H1 (cell line): ENCODE measurements around the gene TUBGCP6. TPM values are rescaled to one million over a fixed set of nuclear protein-coding genes. Genes with fewer than 3 reads are reported as not detected.

Experiments
- CTCF ChIA-PET: fragments of 300-600 bp; sonication (Branson Sonifier 250); formaldehyde crosslinking; loops from one replicate; lab custom pipeline; 2021; ENCODE audit not compliant: partially characterized antibody; lab: Charles Lee
- POLR2A ChIA-PET: fragments of 300-600 bp; sonication (Branson Sonifier 250); formaldehyde crosslinking; loops from one replicate; lab custom pipeline; 2021; ENCODE audit warnings: inconsistent platforms; ENCODE audit not compliant: partially characterized antibody; lab: Charles Lee
- DNase-seq, 2 experiments: peaks; one replicate each; pipeline versions ENCODE4 v3.0.0 to v3.0.0-alpha.2; 2010 to 2022; ENCODE audit warnings: low spot score in 2 of 2, low read depth in 1 of 2, mixed read lengths in 1 of 2
- FAIRE-seq: peaks from 2 replicates; lab custom pipeline; 2011; peaks lifted over from hg19 to GRCh38; lab: Jason Lieb, UNC
- H2AFZ ChIP-seq: 2 replicates; pipeline ENCODE4 v1.8.1; 2012; ENCODE audit warnings: low read length, inconsistent platforms
- H2AK5ac ChIP-seq: 2 replicates; pipeline ENCODE4 v1.6.1; 2013; ENCODE audit warnings: low read depth, low read length
- H2BK120ac ChIP-seq: replicated peaks from 2 replicates; pipeline ENCODE3; 2013; ENCODE audit warnings: low read depth, low read length, inconsistent platforms
- H2BK12ac ChIP-seq: 2 replicates; pipeline ENCODE4 v1.6.1; 2013; ENCODE audit warnings: low read depth, low read length
- H2BK15ac ChIP-seq: 2 replicates; pipeline ENCODE4 v1.6.1; 2013; ENCODE audit warnings: low read length
- H2BK20ac ChIP-seq: 2 replicates; pipeline ENCODE4 v1.6.1; 2013; ENCODE audit warnings: low read length
- H2BK5ac ChIP-seq: 2 replicates; pipeline ENCODE4 v1.6.1; 2013; ENCODE audit warnings: low read depth, low read length
- H3K14ac ChIP-seq: 2 replicates; pipeline ENCODE4 v1.6.1; 2013; ENCODE audit warnings: inconsistent platforms; ENCODE audit not compliant: insufficient read length
- H3K18ac ChIP-seq: 2 replicates; pipeline ENCODE4 v1.6.1; 2013; ENCODE audit warnings: low read length; ENCODE audit errors: extremely low read depth
- H3K23ac ChIP-seq: 2 replicates; pipeline ENCODE4 v1.6.1; 2013; ENCODE audit warnings: inconsistent platforms; ENCODE audit not compliant: insufficient read length
- H3K23me2 ChIP-seq: 2 replicates; pipeline ENCODE4 v1.6.1; 2013; ENCODE audit warnings: low read depth, low read length
- H3K27ac ChIP-seq: 2 replicates; pipeline ENCODE4 v1.6.1; 2011; ENCODE audit warnings: low read depth, low read length, inconsistent platforms
- H3K27me3 ChIP-seq, 4 experiments: replicated peaks in 1 of 4; 1 replicate in 1 of 4; 2 replicates in 3 of 4; pipeline versions ENCODE4 v1.6.1 to v1.8.1; 2011 to 2013; ENCODE audit warnings: low read length in 3 of 4, mild to moderate bottlenecking in 3 of 4, inconsistent platforms in 2 of 4, mixed read lengths in 2 of 4, moderate library complexity in 1 of 4; ENCODE audit not compliant: control insufficient read depth in 3 of 4, insufficient read depth in 3 of 4; ENCODE audit errors: extremely low read depth in 1 of 4
- H3K36me3 ChIP-seq, 4 experiments: 2 replicates each; pipeline versions ENCODE4 v1.6.1 to v1.8.1; 2011 to 2013; ENCODE audit warnings: mild to moderate bottlenecking in 4 of 4, low read length in 3 of 4, moderate library complexity in 2 of 4, control low read depth in 1 of 4, inconsistent platforms in 1 of 4; ENCODE audit not compliant: insufficient read depth in 4 of 4, control insufficient read depth in 2 of 4
- H3K4ac ChIP-seq: replicated peaks from 2 replicates; pipeline ENCODE3; 2013; ENCODE audit warnings: low read length, low read depth, mixed read lengths, inconsistent platforms; ENCODE audit not compliant: insufficient read length
- H3K4me1 ChIP-seq, 4 experiments: replicated peaks in 1 of 4; 1 replicate in 1 of 4; 2 replicates in 3 of 4; pipeline versions ENCODE4 v1.6.1 to v1.8.1; 2011 to 2013; ENCODE audit warnings: low read length in 3 of 4, inconsistent platforms in 2 of 4, mixed read lengths in 1 of 4; ENCODE audit not compliant: insufficient read depth in 4 of 4, control insufficient read depth in 3 of 4
- H3K4me2 ChIP-seq, 2 experiments: 2 replicates each; pipeline versions ENCODE4 v1.6.1 to v1.8.1; 2011 to 2013; ENCODE audit warnings: low read depth in 2 of 2, low read length in 2 of 2, control low read depth in 1 of 2, inconsistent platforms in 1 of 2, mild to moderate bottlenecking in 1 of 2; ENCODE audit not compliant: insufficient read depth in 1 of 2
- H3K4me3 ChIP-seq, 4 experiments: fragments of 200-600, 300-600 bp in 1 of 4; sonication (generic), shearing (Covaris generic), sonication (Bioruptor Twin) in 1 of 4; 2 replicates each; pipeline versions ENCODE4 v1.5.1 to v1.8.1; 2011 to 2016; ENCODE audit warnings: low read length in 4 of 4, low read depth in 3 of 4, control low read depth in 2 of 4, inconsistent platforms in 2 of 4, mild to moderate bottlenecking in 2 of 4, mixed read lengths in 1 of 4, moderate library complexity in 1 of 4; ENCODE audit not compliant: insufficient read depth in 2 of 4; ENCODE audit errors: extremely low read depth in 1 of 4
- H3K56ac ChIP-seq: replicated peaks from 2 replicates; pipeline ENCODE3; 2013; ENCODE audit warnings: low read depth, mild to moderate bottlenecking, mixed read lengths, low read length, inconsistent platforms; ENCODE audit not compliant: insufficient read length
- H3K79me1 ChIP-seq: 2 replicates; pipeline ENCODE4 v1.6.1; 2013; ENCODE audit warnings: low read depth, low read length, control low read depth
- H3K79me2 ChIP-seq, 2 experiments: 2 replicates each; pipeline versions ENCODE4 v1.6.1 to v1.8.1; 2012 to 2013; ENCODE audit warnings: low read length in 2 of 2, mild to moderate bottlenecking in 2 of 2, inconsistent platforms in 1 of 2; ENCODE audit not compliant: insufficient read depth in 2 of 2, control insufficient read depth in 1 of 2
- H3K9ac ChIP-seq, 4 experiments: replicated peaks in 1 of 4; 1 replicate in 1 of 4; 2 replicates in 3 of 4; pipeline versions ENCODE4 v1.6.1 to v1.8.1; 2011 to 2013; ENCODE audit warnings: low read depth in 3 of 4, low read length in 3 of 4, control low read depth in 2 of 4, mild to moderate bottlenecking in 2 of 4, moderate library complexity in 2 of 4, inconsistent platforms in 1 of 4; ENCODE audit errors: extremely low read depth in 1 of 4
- H3K9me3 ChIP-seq, 2 experiments: 2 replicates each; pipeline versions ENCODE4 v1.6.1 to v1.8.1; 2012 to 2013; ENCODE audit warnings: mild to moderate bottlenecking in 2 of 2, moderate library complexity in 2 of 2, control low read depth in 1 of 2, inconsistent platforms in 1 of 2, low read depth in 1 of 2, low read length in 1 of 2, mixed read lengths in 1 of 2; ENCODE audit not compliant: insufficient read depth in 2 of 2
- H4K20me1 ChIP-seq, 2 experiments: replicated peaks in 1 of 2; 2 replicates each; pipeline versions ENCODE3 to v1.8.1; 2011 to 2013; ENCODE audit warnings: inconsistent platforms in 2 of 2, low read length in 2 of 2, mild to moderate bottlenecking in 1 of 2; ENCODE audit not compliant: insufficient read depth in 2 of 2, control insufficient read depth in 1 of 2
- H4K5ac ChIP-seq: 2 replicates; pipeline ENCODE4 v1.6.1; 2013; ENCODE audit warnings: low read length, low read depth, mixed read lengths, inconsistent platforms; ENCODE audit not compliant: insufficient read length
- H4K8ac ChIP-seq: 2 replicates; pipeline ENCODE4 v1.8.0; 2013; ENCODE audit warnings: mild to moderate bottlenecking, moderate library complexity, low read length, inconsistent platforms; ENCODE audit not compliant: insufficient read depth; ENCODE audit errors: extremely low read depth
- H4K91ac ChIP-seq: replicated peaks from 2 replicates; pipeline ENCODE3; 2013; ENCODE audit warnings: low read length, mixed read lengths, inconsistent platforms; ENCODE audit not compliant: insufficient read length
- PHF8 ChIP-seq: fragments of 200-600 bp; sonication (generic); conservative IDR thresholded peaks from 2 replicates; pipeline ENCODE4 v1.7.1; 2012; ENCODE audit warnings: low read depth, mild to moderate bottlenecking, inconsistent platforms, low read length, moderate library complexity
- ZNF274 ChIP-seq: IDR thresholded peaks from 2 replicates; pipeline ENCODE4 v1.7.0; 2012; ENCODE audit warnings: low read length, borderline replicate concordance; ENCODE audit errors: extremely low read depth
- WGBS, 2 experiments: shearing (Covaris generic) in 1 of 2; methylation state at CpG; one replicate each; pipeline versions ENCODE4 v1.1.6 to v1.1.7; 2013 to 2015; ENCODE audit warnings: low lambda C conversion rate in 2 of 2, mixed read lengths in 2 of 2, inconsistent platforms in 1 of 2, low coverage in 1 of 2, missing lambda C conversion rate in 1 of 2; ENCODE audit not compliant: insufficient replicate concordance in 2 of 2, insufficient coverage in 1 of 2, insufficient read length in 1 of 2; ENCODE audit errors: extremely low coverage in 1 of 2, missing lambda C conversion rate in 1 of 2; 5-methylcytosine and 5-hydroxymethylcytosine counted together
- polyA plus RNA-seq, 7 experiments: library from polyadenylated mRNA; depleted of rRNA in 3 of 7; stranded (reverse) in 5 of 7; unstranded in 2 of 7; fragments of >200 nt in 5 of 7; fragments of 200-250 nt in 2 of 7; gene quantifications; 1 replicate in 5 of 7; 2 replicates in 1 of 7; 4 replicates in 1 of 7; pipeline versions ENCODE4 v1.2.1 to v1.2.3, GENCODE V29; 2011 to 2013; ENCODE audit warnings: missing spikeins in 2 of 7, mixed read lengths in 2 of 7
- total RNA-seq: library from RNA; stranded (reverse); fragmentation: NEBNext Ultra II Directional; extraction: Animal tissue kit (Norgen Biotek cat#: 25700); gene quantifications from 2 replicates; pipeline ENCODE4 v1.2.1, GENCODE V29; 2021
- TF ChIP-seq, protein P1 (sequence below): IDR thresholded peaks from 2 replicates; pipeline ENCODE4 v1.6.1; 2012; ENCODE audit warnings: inconsistent platforms
- TF ChIP-seq, protein P2 (sequence below): IDR thresholded peaks from 2 replicates; pipeline ENCODE4 v1.6.1; 2011; ENCODE audit warnings: low read length, improper control_type of control experiment
- TF ChIP-seq, protein P3 (sequence below): IDR thresholded peaks from 2 replicates; pipeline ENCODE4 v1.6.1; 2012; ENCODE audit warnings: inconsistent platforms

TUBGCP6 gene
- total and polyA plus RNA-seq, 2 of the 8 experiments (the other 6 are each of a cell fraction or from before 2014, with no cell fraction given): 24.2 to 24.7 TPM

DNA sequence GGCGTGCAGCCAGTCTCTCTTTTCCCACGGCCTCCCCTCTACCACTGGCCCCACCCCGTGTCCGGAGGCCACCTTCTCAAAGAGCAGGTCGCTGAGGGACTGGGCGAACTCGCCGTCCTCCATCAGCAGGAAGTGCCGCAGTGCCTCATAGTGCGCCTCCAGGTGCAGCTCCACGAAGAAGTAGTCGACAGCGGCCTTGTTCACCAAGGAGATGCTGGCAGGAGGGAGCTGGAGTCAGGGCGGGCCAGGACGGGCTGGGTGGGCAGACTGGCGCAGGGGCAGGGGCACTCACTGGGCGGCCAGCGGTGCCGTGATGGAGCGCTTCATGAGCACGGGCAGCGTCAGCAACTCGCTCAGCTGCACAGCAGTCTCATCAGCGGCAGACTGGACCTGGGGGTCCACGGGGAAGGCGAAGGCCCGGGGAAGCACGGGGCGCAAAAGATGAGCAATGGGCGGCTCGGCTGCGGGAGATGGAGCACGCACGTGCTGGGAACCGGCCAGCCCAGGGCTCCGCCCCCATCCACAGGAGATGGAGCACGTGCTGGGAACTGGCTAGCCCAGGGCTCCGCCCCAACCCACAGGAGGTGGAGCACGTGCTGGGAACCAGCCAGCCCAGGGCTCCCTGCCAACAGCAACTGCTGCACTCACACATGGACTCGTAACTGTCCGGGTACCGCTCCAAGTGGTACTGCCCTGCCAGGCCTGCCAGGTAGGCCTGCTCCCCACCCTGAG lies 25.7 kb downstream of the TUBGCP6 start:
- Histone ChIP-seq H4K20me1 (peaks cover 7 to 32% of the 10 kb centered on the region in 2 experiments), H2BK20ac (no peak overlapping the region), H3K79me1 (peaks cover 2% of the 10 kb centered on the region; the same call in 1 of the 2 replicates), H3K27ac (no peak overlapping the region), H2BK15ac (no peak overlapping the region), H2BK5ac (no peak overlapping the region), H3K27me3 (no peaks in the 10 kb centered on the region), H4K8ac (0 out of 2 replicates have a peak overlapping the region, but pooled peaks have one; percentile 25), H3K9ac (no peak overlapping the region), H2BK120ac (no peak overlapping the region), H2BK12ac (no peak overlapping the region; the same call in 1 of the 2 replicates), H3K4me3 (no peak overlapping the region), H3K56ac (no peak overlapping the region), H3K4me1 (peaks cover 0 to 11% (median 2%) of the 10 kb centered on the region in 4 experiments; a peak in 3 of 7 replicates), H3K14ac (no peak overlapping the region), H3K23ac (no peak overlapping the region), H3K9me3 (no peaks in the 10 kb centered on the region; a peak in 1 of 4 replicates), H3K23me2 (no peaks in the 10 kb centered on the region), H3K4ac (no peak overlapping the region), H3K36me3 (peaks cover 5 to 43% (median 28%) of the 10 kb centered on the region in 4 experiments), H3K18ac (no peak overlapping the region; the same call in 1 of the 2 replicates), H2AFZ (no peak overlapping the region), H3K79me2 (no peaks in the 10 kb centered on the region; a peak in 1 of 4 replicates), H4K5ac (no peak overlapping the region), H2AK5ac (no peak overlapping the region), H3K4me2 (no peak overlapping the region), H4K91ac (no peak overlapping the region)
- no peak for FAIRE-seq
- ChIA-PET POLR2A (interaction anchor here (0.7 to 2.9 kb wide), 9 partner anchors 8 to 447 kb away, joined by 3 to 9 read pairs (median 3); no protein-coding TSS in a partner anchor), CTCF (interaction anchor here (0.6 to 2.4 kb wide), 10 partner anchors 11 to 344 kb away, joined by 3 to 6 read pairs (median 4); partner anchors contain the start of gene SYCE3)
- no peak for TF ChIP-seq ZNF274
- TF ChIP-seq, protein P1, sequence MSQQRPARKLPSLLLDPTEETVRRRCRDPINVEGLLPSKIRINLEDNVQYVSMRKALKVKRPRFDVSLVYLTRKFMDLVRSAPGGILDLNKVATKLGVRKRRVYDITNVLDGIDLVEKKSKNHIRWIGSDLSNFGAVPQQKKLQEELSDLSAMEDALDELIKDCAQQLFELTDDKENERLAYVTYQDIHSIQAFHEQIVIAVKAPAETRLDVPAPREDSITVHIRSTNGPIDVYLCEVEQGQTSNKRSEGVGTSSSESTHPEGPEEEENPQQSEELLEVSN: peak; percentile 36; the same call in 1 of the 2 replicates
- TF ChIP-seq, protein P2, sequence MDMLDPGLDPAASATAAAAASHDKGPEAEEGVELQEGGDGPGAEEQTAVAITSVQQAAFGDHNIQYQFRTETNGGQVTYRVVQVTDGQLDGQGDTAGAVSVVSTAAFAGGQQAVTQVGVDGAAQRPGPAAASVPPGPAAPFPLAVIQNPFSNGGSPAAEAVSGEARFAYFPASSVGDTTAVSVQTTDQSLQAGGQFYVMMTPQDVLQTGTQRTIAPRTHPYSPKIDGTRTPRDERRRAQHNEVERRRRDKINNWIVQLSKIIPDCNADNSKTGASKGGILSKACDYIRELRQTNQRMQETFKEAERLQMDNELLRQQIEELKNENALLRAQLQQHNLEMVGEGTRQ: peak; percentile 77
- TF ChIP-seq PHF8: no peak
- TF ChIP-seq, protein P3, sequence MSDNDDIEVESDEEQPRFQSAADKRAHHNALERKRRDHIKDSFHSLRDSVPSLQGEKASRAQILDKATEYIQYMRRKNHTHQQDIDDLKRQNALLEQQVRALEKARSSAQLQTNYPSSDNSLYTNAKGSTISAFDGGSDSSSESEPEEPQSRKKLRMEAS: peak; percentile 90
- 86% methylated on average over 34 of the region's 42 CpGs; no CpG with 5 or more reads in 1 of the 2 experiments for WGBS, 2 experiments
- DNase-seq: peak; percentile 25 to 76
